ENCODE results near the gene MRGPRE.

The MRGPRE gene

GRCh38 chr11:3207526-3208189 lies 24.6 kb downstream of the MRGPRE start:
- DNase-seq = no peak

- no peak for DNase-seq
Observed at GRCh38 chr11:3206922-3207204, 25.4 kb downstream of the MRGPRE start.

- DNase-seq = no peak
Observed at GRCh38 chr11:3206156-3206921, 25.9 kb downstream of the MRGPRE start.

GRCh38 chr11:3205261-3206155 lies 26.7 kb downstream of the MRGPRE start:
- no peak for DNase-seq

GRCh38 chr11:3204141-3205015 lies 27.8 kb downstream of the MRGPRE start:
- DNase-seq = no peak

- DNase-seq = no peak
Observed at GRCh38 chr11:3203221-3204043, 28.8 kb downstream of the MRGPRE start.

- DNase-seq = no peak
Observed at GRCh38 chr11:3202759-3203158, 29.5 kb downstream of the MRGPRE start.

- DNase-seq = no peak
Observed at GRCh38 chr11:3202305-3202704, 29.9 kb downstream of the MRGPRE start.

- no peak for DNase-seq
Observed at GRCh38 chr11:3201677-3202181, 30.5 kb downstream of the MRGPRE start.

GRCh38 chr11:3201112-3201581 lies 31.1 kb downstream of the MRGPRE start:
- DNase-seq = no peak

GRCh38 chr11:3200388-3201111 lies 31.7 kb downstream of the MRGPRE start:
- no peak for DNase-seq

GRCh38 chr11:3199537-3200295 lies 32.5 kb downstream of the MRGPRE start:
- no peak for DNase-seq

GRCh38 chr11:3198815-3199214 lies 33.4 kb downstream of the MRGPRE start:
- DNase-seq = no peak

- DNase-seq = no peak
Observed at GRCh38 chr11:3197878-3198528, 34.2 kb downstream of the MRGPRE start.

- no peak for DNase-seq
Observed at GRCh38 chr11:3197044-3197695, 35.0 kb downstream of the MRGPRE start.

GRCh38 chr11:3196161-3197043 lies 35.8 kb downstream of the MRGPRE start:
- DNase-seq = no peak

- no peak for DNase-seq
Observed at GRCh38 chr11:3195251-3196160, 36.7 kb downstream of the MRGPRE start.
